HEK293 (cell line): Measurements from ENCODE around the gene MRPS6.
A peak's percentile ranks its signal among the peaks of the same experiment; 100 is the strongest.

Experiments used
- CTCF ChIA-PET: fragments of 350-600 bp; formaldehyde crosslinking; extraction: SDS; loops from one replicate; lab custom pipeline; 2021; ENCODE audit warnings: antibody characterized with exemption; lab: Yijun Ruan, JAX
- POLR2A ChIA-PET: fragments of 300-600 bp; formaldehyde crosslinking; extraction: SDS; loops from one replicate; lab custom pipeline; 2020; ENCODE audit warnings: antibody characterized with exemption, inconsistent platforms; lab: Yijun Ruan, JAX
- H3K27ac ChIP-seq: fragments of 200-500 bp; sonication (Bioruptor generic); 2 replicates; pipeline ENCODE4 v1.5.1; 2014; ENCODE audit warnings: low read depth, low read length, control low read depth, inconsistent platforms; ENCODE audit errors: extremely low read depth
- H3K36me3 ChIP-seq, 2 experiments: fragments of 200-500 bp in 1 of 2; sonication (Bioruptor generic) in 1 of 2; 1 replicate in 1 of 2; 2 replicates in 1 of 2; pipeline ENCODE4 v1.5.1; 2014 to 2017; ENCODE audit warnings: inconsistent platforms in 2 of 2, low read length in 2 of 2; ENCODE audit not compliant: control insufficient read depth in 2 of 2, insufficient read depth in 1 of 2
- H3K4me1 ChIP-seq: fragments of 200-500 bp; sonication (Bioruptor generic); 2 replicates; pipeline ENCODE4 v1.5.1; 2014; ENCODE audit warnings: mild to moderate bottlenecking, low read length, inconsistent platforms; ENCODE audit not compliant: control insufficient read depth, insufficient read depth
- H3K4me3 ChIP-seq: 2 replicates; pipeline ENCODE4 v1.5.1; 2011; ENCODE audit warnings: low read depth, mild to moderate bottlenecking, control low read depth, low read length, moderate library complexity
- H3K9me3 ChIP-seq: fragments of 200-500 bp; sonication (Bioruptor generic); 2 replicates; pipeline ENCODE4 v1.5.1; 2014; ENCODE audit warnings: low read depth, low read length, inconsistent platforms; ENCODE audit not compliant: control insufficient read depth, insufficient read depth
- CTCF ChIP-seq: fragments of 450-650 bp; formaldehyde crosslinking; IDR thresholded peaks from 2 replicates; pipeline ENCODE4 v1.5.1; 2016; ENCODE audit warnings: missing biosample characterization, missing genetic modification characterization
- GLIS1 ChIP-seq: fragments of 450-650 bp; formaldehyde crosslinking; IDR thresholded peaks from 2 replicates; pipeline ENCODE4 v1.5.1; 2016; ENCODE audit warnings: missing biosample characterization, missing genetic modification characterization
- KLF1 ChIP-seq: fragments of 450-650 bp; formaldehyde crosslinking; IDR thresholded peaks from 2 replicates; pipeline ENCODE4 v1.5.1; 2016; ENCODE audit warnings: missing biosample characterization, missing genetic modification characterization
- MZF1 ChIP-seq: fragments of 450-650 bp; formaldehyde crosslinking; IDR thresholded peaks from 2 replicates; pipeline ENCODE4 v1.5.1; 2017; ENCODE audit warnings: missing biosample characterization, missing genetic modification characterization, borderline replicate concordance
- SALL2 ChIP-seq: fragments of 450-650 bp; formaldehyde crosslinking; IDR thresholded peaks from 2 replicates; pipeline ENCODE4 v1.5.0; 2017; ENCODE audit warnings: missing biosample characterization, mild to moderate bottlenecking, missing genetic modification characterization, borderline replicate concordance
- WT1 ChIP-seq: fragments of 450-650 bp; formaldehyde crosslinking; IDR thresholded peaks from 2 replicates; pipeline ENCODE4 v1.5.1; 2016; ENCODE audit warnings: missing biosample characterization, missing genetic modification characterization
- YY1 ChIP-seq: fragments of 450-650 bp; formaldehyde crosslinking; IDR thresholded peaks from 2 replicates; pipeline ENCODE4 v1.5.1; 2018; ENCODE audit warnings: missing biosample characterization, missing genetic modification characterization
- YY2 ChIP-seq: fragments of 450-650 bp; formaldehyde crosslinking; IDR thresholded peaks from 2 replicates; pipeline ENCODE4 v1.5.1; 2016; ENCODE audit warnings: missing biosample characterization, missing genetic modification characterization
- ZIC2 ChIP-seq: fragments of 450-650 bp; formaldehyde crosslinking; IDR thresholded peaks from 2 replicates; pipeline ENCODE4 v1.5.1; 2016; ENCODE audit warnings: missing biosample characterization, missing genetic modification characterization
- ZNF146 ChIP-seq: fragments of 450-650 bp; formaldehyde crosslinking; IDR thresholded peaks from 2 replicates; pipeline ENCODE4 v1.5.1; 2016; ENCODE audit warnings: missing biosample characterization, missing genetic modification characterization
- ZNF362 ChIP-seq: fragments of 450-650 bp; formaldehyde crosslinking; IDR thresholded peaks from 2 replicates; pipeline ENCODE4 v1.5.1; 2016; ENCODE audit warnings: missing biosample characterization, missing genetic modification characterization
- TF ChIP-seq, protein P1 (sequence below): fragments of 450-650 bp; formaldehyde crosslinking; IDR thresholded peaks from 2 replicates; pipeline ENCODE4 v1.5.1; 2017; ENCODE audit warnings: missing biosample characterization, missing genetic modification characterization
- TF ChIP-seq, protein P2 (sequence below): fragments of 450-650 bp; formaldehyde crosslinking; IDR thresholded peaks from 2 replicates; pipeline ENCODE4 v1.5.1; 2017; ENCODE audit warnings: missing biosample characterization, missing genetic modification characterization
- TF ChIP-seq, protein P3 (sequence below): fragments of 450-650 bp; formaldehyde crosslinking; IDR thresholded peaks from 2 replicates; pipeline ENCODE4 v1.5.1; 2016; ENCODE audit warnings: missing biosample characterization, missing genetic modification characterization

Gene MRPS6

GRCh38 chr21:34133392-34133791 lies 60.0 kb downstream of the MRPS6 start:
- POLR2A ChIA-PET: no interaction called here
- Histone ChIP-seq H3K27ac (no peak overlapping the region), H3K9me3 (no peaks in the 10 kb centered on the region; the same call in none of the 2 replicates)

DNA sequence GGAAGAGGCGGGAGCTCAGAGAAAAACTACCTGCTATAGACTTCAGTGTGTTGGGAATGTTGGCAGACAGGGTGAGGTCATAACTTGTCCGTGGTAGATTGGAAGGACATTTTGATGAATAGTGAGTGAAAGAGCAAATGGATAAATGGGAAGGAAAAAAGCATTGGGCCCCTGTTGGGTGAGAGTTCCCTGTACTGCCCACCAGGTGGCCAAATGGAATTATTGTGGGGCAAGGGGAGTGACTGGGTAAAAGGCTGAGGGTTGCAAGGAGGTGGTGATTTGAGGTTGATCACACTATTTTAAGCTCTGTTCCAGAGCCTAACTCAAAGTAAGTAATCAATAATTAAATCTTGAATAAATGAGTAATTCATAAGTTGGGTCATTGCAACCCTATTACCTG lies 60.4 kb downstream of the MRPS6 start:
- ChIA-PET POLR2A (no interaction called here), CTCF (interaction anchor here (0.8 to 2.2 kb wide), 7 partner anchors 11 to 210 kb away, joined by 3 to 12 read pairs (median 4); no protein-coding TSS in a partner anchor)
- 0 out of 2 replicates have a peak, but pooled peaks have one; percentile 17 for TF ChIP-seq CTCF (tag by site-specific recombination)
- no peak for TF ChIP-seq ZNF362 (tag by site-specific recombination)
- Histone ChIP-seq H3K36me3 (peaks cover 0 to 7% of the 10 kb centered on the region in 2 experiments; a peak in 2 of 3 replicates), H3K4me1 (peaks cover 17% of the 10 kb centered on the region), H3K9me3 (no peaks in the 10 kb centered on the region; the same call in none of the 2 replicates), H3K27ac (no peak overlapping the region), H3K4me3 (no peak overlapping the region)

More at GRCh38 chr21:34133392-34133791, 60.0 kb downstream of the MRPS6 start:
- H3K4me3 ChIP-seq: no peak overlapping the region
- peaks cover 21% of the 10 kb centered on the region for H3K4me1 ChIP-seq
- peaks cover 0 to 7% of the 10 kb centered on the region in 2 experiments; a peak in 2 of 3 replicates for H3K36me3 ChIP-seq
- CTCF ChIA-PET: interaction anchor here (0.8 to 2.2 kb wide), 6 partner anchors 20 to 209 kb away, joined by 3 to 12 read pairs (median 4); no protein-coding TSS in a partner anchor
- TF ChIP-seq ZNF146 (no peak), SALL2 (tag by site-specific recombination) (no peak), MZF1 (tag by site-specific recombination) (no peak)

- ChIA-PET POLR2A (no interaction called here), CTCF (interaction anchor here (0.7 to 0.8 kb wide), 2 partner anchors 27 to 43 kb away, joined by 3 read pairs; no protein-coding TSS in a partner anchor)
- Histone ChIP-seq H3K36me3 (peaks cover 0 to 7% of the 10 kb centered on the region in 2 experiments; a peak in 2 of 3 replicates), H3K9me3 (no peaks in the 10 kb centered on the region; the same call in none of the 2 replicates), H3K27ac (no peak overlapping the region), H3K4me3 (no peak overlapping the region), H3K4me1 (peaks cover 7% of the 10 kb centered on the region)
- TF ChIP-seq, protein P1, sequence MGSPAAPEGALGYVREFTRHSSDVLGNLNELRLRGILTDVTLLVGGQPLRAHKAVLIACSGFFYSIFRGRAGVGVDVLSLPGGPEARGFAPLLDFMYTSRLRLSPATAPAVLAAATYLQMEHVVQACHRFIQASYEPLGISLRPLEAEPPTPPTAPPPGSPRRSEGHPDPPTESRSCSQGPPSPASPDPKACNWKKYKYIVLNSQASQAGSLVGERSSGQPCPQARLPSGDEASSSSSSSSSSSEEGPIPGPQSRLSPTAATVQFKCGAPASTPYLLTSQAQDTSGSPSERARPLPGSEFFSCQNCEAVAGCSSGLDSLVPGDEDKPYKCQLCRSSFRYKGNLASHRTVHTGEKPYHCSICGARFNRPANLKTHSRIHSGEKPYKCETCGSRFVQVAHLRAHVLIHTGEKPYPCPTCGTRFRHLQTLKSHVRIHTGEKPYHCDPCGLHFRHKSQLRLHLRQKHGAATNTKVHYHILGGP (tag by site-specific recombination): no peak
- TF ChIP-seq GLIS1 (tag by site-specific recombination): peak; percentile 73
- peak; percentile 36 for TF ChIP-seq ZIC2 (tag by site-specific recombination)
Observed at GRCh38 chr21:34135330-34135729, 62.0 kb downstream of the MRPS6 start.

DNA sequence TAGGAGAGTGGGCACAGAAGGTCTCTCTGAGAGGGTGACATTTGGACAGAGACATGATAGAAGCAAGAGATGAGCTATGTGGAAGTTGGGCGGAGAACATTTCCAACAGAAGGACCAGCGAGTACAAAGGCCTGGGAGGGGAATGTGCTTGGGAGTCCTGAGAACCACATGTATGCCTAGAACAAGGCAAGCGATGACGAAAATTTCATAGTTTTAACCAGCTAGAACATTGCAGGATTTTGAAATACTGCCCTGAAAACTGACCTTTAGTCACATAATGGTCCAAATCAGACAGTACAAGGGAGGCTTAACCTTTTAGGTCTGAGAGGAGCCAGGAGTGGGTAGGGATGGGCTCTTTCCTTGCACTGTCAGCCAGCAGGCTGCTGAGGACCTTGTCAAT lies 68.0 kb downstream of the MRPS6 start:
- ChIA-PET CTCF (interaction anchor here (0.6 to 2.9 kb wide), 3 partner anchors 35 to 218 kb away, joined by 3 to 11 read pairs (median 7); no protein-coding TSS in a partner anchor), POLR2A (no interaction called here)
- TF ChIP-seq WT1 (tag by site-specific recombination) (no peak), YY2 (no peak), YY1 (no peak), KLF1 (tag by site-specific recombination) (no peak)
- TF ChIP-seq, protein P2, sequence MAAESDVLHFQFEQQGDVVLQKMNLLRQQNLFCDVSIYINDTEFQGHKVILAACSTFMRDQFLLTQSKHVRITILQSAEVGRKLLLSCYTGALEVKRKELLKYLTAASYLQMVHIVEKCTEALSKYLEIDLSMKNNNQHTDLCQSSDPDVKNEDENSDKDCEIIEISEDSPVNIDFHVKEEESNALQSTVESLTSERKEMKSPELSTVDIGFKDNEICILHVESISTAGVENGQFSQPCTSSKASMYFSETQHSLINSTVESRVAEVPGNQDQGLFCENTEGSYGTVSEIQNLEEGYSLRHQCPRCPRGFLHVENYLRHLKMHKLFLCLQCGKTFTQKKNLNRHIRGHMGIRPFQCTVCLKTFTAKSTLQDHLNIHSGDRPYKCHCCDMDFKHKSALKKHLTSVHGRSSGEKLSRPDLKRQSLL (tag by site-specific recombination): no peak
- TF ChIP-seq, protein P3, sequence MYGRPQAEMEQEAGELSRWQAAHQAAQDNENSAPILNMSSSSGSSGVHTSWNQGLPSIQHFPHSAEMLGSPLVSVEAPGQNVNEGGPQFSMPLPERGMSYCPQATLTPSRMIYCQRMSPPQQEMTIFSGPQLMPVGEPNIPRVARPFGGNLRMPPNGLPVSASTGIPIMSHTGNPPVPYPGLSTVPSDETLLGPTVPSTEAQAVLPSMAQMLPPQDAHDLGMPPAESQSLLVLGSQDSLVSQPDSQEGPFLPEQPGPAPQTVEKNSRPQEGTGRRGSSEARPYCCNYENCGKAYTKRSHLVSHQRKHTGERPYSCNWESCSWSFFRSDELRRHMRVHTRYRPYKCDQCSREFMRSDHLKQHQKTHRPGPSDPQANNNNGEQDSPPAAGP (tag by site-specific recombination): no peak
- no peak overlapping the region for H3K27ac ChIP-seq
- H3K36me3 ChIP-seq: peaks cover 0 to 13% of the 10 kb centered on the region in 2 experiments; a peak in 2 of 3 replicates
- H3K4me3 ChIP-seq: no peak overlapping the region
- H3K4me1 ChIP-seq: no peaks in the 10 kb centered on the region
- H3K9me3 ChIP-seq: no peaks in the 10 kb centered on the region; the same call in none of the 2 replicates
